ENCODE results near the gene RNF43.

Gene RNF43

DNA sequence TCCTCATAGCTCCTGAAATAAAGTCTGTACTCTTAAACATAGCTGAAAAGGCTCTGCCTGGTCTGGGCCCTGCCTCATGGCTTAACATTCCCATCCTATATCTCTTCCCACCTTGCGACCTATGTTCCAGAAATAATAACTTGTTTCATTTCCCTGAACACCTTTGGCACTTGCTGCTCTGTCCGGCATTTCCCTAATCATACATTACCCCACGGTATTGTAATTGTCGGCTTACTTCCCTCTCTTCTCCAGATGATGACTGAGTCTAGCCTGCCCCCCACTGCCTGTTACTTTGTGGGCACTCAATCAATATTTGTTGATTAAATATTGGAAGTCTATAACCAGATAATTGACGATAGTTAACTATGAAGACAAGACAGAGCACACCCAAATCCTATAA lies 42.1 kb downstream of the RNF43 start:
- TF ChIP-seq, protein P1, sequence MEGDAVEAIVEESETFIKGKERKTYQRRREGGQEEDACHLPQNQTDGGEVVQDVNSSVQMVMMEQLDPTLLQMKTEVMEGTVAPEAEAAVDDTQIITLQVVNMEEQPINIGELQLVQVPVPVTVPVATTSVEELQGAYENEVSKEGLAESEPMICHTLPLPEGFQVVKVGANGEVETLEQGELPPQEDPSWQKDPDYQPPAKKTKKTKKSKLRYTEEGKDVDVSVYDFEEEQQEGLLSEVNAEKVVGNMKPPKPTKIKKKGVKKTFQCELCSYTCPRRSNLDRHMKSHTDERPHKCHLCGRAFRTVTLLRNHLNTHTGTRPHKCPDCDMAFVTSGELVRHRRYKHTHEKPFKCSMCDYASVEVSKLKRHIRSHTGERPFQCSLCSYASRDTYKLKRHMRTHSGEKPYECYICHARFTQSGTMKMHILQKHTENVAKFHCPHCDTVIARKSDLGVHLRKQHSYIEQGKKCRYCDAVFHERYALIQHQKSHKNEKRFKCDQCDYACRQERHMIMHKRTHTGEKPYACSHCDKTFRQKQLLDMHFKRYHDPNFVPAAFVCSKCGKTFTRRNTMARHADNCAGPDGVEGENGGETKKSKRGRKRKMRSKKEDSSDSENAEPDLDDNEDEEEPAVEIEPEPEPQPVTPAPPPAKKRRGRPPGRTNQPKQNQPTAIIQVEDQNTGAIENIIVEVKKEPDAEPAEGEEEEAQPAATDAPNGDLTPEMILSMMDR (IDR thresholded peaks at IDR 0.05; ENCODE audit: low read depth, low read length): no peak
- no peak for DNase-seq (ENCODE audit: extremely low read depth, low read depth)

DNA sequence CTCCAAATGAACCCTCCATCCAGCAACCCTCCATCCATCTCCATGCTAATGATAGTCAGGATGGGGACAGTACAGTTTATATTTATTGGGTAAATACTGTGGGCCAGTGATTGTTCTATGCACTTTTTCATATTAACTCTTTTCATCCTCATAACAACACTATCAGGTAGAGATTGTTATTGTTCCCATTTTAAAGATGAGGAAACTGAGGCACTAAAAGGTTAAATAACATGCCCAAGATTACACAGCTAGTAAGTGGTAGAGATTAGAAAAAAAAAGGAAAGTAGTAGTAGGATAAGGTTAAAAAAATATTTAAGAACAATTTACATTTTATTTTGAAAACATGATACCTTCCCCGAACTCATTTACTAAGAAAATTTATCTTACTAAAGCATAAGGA lies 43.4 kb downstream of the RNF43 start:
- DNase-seq (ENCODE audit: extremely low read depth, low read depth): no peak
- TF ChIP-seq, protein P1 (IDR thresholded peaks at IDR 0.05; ENCODE audit: low read depth, low read length): no peak

DNA sequence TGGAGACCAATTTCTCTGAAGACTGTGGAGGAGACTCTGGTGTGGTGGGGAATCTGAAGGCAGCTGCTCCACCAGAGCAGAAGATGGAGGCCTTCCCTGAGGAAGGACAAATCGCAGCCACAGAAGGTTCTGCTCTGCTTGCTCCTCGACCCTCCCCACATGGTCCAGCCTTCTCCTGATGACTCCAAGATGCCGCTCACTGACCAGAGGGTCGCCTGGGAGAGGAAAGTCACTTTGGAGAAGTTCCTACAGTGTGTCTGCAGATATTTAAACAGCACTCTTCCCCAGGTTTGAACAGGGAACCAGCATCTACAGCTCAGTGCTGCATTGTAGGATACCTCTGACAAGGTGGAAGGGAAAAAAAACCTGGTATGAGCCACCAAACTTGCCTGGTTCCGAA lies 44.3 kb downstream of the RNF43 start:
- TF ChIP-seq, protein P1 (IDR thresholded peaks at IDR 0.05; ENCODE audit: low read depth, low read length): no peak
- no peak for DNase-seq (ENCODE audit: extremely low read depth, low read depth)

DNA sequence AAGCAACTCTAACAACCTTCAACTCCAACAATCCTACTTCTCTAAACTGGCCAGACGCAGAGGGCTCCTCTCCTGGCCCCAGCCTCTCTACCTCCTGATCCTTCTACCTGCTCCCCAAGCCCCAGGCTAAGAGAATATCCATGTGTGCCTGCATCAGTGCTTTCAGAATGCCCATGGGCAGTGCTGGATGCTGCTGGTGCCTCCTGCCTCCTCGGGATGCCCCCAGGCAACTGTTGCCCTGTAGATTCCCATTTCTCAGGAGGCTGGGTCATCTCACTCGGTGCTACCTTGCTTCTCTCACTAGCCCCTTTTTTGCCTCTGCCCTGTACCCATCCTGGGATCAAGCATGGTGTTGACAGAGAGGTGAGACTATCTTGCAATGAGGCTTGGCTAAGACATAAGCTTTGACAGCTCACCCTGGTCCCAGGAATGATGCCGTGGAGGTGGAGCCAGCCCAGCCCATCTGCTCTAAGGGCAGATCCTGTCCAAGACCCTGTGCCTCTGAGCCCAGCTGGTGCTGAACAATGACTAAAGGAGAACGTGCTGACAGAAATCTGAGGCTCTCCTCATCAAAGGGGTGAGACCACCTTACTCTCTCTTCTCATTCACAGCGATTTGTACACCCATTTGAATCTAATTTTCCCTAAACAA lies 45.9 kb downstream of the RNF43 start:
- TF ChIP-seq, protein P1 (IDR thresholded peaks at IDR 0.05; ENCODE audit: low read depth, low read length): no peak
- DNase-seq (ENCODE audit: extremely low read depth, low read depth): no peak

DNA sequence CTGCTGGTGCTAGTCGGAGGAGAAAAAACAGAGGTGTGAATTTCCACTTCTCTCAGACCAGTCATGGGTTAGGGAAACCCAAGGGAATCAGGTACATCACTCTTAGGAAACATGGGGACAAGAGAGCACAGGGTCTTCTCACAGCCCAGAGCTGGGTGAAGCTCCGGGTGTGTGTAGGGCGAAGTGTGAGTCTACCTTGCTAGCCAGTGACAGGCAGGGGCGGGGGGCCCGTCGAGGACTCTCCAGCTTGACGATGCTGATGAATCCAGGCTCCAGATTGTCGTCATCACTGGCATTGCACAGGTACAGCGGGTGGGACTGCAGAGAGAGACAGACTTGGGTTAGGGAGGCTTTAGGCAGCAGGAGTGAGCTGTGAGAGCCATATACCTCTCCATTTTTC lies 46.6 kb downstream of the RNF43 start:
- no peak for DNase-seq (ENCODE audit: extremely low read depth, low read depth)
- TF ChIP-seq, protein P1 (IDR thresholded peaks at IDR 0.05; ENCODE audit: low read depth, low read length): no peak

DNA sequence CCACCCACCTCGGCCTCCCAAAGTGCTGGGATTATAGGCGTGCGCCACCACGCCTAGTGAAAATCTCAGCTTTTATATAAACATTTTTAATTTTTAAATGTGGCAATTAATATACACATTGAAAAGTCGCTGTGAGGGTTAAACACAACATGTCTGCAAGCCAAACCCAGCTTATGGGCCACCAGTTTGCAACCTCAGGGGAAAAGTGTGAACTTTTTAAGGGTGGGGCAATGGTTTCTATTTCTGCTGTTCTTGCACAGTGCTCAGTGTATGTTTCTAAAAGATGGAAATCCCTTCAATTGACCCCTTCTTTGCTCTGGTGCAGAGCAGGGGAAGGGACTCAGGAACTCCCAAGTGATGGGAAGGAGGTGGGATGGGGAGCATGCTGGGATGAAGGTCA lies 47.0 kb downstream of the RNF43 start:
- TF ChIP-seq, protein P1 (IDR thresholded peaks at IDR 0.05; ENCODE audit: low read depth, low read length): no peak

DNA sequence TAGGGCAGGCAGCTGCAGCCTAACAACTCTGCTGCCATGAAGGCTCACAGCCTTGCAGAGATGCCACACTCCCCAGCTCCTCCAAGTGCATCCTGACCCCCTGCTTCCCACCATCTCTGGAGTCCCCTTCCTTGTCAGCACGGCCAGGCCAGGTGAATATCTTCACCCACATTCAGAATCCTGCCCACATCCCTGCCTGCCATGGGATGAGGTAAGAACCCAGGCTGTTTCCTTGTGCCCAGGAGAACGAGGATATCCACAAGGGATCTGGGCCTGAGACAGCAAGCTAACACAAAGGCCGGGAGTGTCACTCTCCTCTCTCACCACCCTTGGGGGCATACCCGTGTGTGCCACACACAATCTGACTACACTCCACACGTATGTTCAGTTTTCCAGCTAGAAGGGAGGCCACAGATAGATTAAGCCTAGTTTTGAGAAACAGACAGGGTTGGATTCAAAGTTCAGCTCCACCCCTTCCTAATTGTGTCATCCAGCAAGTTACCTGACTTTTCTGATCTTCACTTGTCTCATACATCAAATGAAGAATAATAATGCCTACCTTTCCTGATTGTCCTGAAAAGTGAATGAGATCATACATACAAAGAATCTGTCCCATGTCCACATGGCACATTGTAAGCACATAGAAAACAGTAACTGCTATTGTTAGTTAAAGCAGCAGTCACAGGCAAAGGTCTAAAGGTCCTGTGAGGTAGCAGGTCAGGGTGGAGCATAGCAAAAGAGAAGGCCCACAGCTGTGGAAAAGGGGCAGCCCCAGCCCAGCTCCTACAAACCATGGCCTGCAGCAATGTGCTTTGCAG lies 47.9 kb downstream of the RNF43 start:
- TF ChIP-seq, protein P1 (IDR thresholded peaks at IDR 0.05; ENCODE audit: low read depth, low read length): no peak
- no peak for DNase-seq (ENCODE audit: extremely low read depth, low read depth)

More for the DNA sequence above, 47.0 kb downstream of the RNF43 start:
- DNase-seq (ENCODE audit: extremely low read depth, low read depth): no peak

Measured in AG09319 (cell line).